Superior temporal gyrus (tissue), 1 donor: ENCODE data around the gene CSTF3.
"Not testable (repeated sequence)": the region's sequence is repeated elsewhere in the genome, so short reads cannot be mapped to it uniquely, and the experiment has no call there.

ENCODE experiments used
- DNase-seq: peaks from one replicate; pipeline ENCODE4 v3.0.0-alpha.2; 2016; ENCODE audit errors: extremely low spot score

The CSTF3 gene

DNA sequence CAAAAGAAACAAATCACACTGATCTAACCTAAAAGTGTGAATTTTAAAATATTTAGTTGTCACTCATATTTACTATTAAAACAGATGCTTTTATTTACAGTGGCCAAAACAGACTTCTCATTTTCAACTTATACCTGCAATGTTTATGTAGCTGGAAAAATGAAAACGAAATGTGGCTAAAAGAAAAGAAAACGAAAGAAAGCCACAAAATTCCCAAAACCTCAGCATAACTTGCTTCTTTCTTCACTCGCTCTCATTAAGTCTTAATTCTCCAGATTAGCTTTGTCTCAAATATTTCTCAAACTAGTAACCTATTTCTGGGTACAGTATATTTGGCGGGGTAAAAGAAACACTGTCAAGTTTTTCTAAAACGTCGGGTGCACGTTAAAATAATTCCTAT, 693 bp downstream of the CSTF3 start:
- no peak for DNase-seq

GRCh38 chr11:33160136-33160535, 1.1 kb downstream of the CSTF3 start:
- DNase-seq, result no peak

- DNase-seq, result not testable (repeated sequence)
Observed at GRCh38 chr11:33159378-33159867, 1.9 kb downstream of the CSTF3 start.

- DNase-seq, result no peak
Observed at GRCh38 chr11:33158596-33159275, 2.5 kb downstream of the CSTF3 start.

- no peak for DNase-seq
Observed at GRCh38 chr11:33157103-33158027, 3.9 kb downstream of the CSTF3 start.

- DNase-seq, result no peak
Observed at GRCh38 chr11:33151399-33151798, 9.9 kb downstream of the CSTF3 start.

DNA sequence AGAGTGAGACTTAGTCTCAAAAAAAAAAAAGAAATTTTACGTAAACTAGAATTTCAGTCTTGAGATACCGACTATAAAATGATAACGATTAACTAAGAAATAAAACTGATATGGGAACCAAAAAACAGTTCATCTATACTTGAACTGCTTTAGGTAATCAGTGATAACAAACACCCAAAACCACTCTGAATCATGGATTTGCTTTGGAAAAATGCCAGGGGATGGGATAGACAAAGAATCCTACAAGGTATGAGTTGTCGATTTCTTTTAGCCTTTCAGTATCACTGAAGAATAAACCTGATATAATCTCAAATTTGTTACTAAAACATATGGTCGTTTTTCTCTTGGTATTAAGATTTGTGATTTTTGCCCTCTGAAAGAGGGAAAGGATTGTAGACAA, 13.7 kb downstream of the CSTF3 start:
- DNase-seq, result no peak

DNA sequence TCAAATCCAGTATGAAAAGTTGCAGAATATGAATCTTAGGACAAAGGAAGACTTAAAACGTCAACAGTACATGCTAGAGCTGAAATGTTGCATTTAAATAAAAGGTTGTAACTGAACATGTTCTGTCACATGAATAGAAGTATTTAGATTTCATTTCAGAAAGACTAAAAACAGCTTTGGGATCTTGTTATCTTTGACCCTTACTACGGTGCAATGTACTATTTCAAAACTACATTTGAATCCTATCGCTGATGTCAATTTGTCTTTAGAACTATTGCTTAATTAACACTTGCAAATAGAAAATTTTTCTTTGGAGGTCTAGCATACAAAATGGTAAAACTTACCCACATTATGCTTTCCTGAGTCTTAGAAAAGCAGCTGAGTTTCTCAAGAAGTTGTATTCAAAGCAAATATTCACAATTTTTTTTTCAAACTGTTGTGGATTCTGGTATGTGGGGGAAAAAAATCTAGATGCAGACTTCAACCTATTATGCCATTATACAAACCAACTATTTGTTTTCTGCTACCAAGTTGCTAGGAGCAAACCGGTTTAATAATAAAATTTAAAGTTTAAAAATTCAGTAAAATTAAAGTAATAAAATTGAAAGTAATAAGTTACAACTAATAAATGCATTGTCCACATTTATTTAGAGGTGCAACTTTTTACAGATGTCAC, 25.4 kb downstream of the CSTF3 start:
- DNase-seq, result no peak

DNA sequence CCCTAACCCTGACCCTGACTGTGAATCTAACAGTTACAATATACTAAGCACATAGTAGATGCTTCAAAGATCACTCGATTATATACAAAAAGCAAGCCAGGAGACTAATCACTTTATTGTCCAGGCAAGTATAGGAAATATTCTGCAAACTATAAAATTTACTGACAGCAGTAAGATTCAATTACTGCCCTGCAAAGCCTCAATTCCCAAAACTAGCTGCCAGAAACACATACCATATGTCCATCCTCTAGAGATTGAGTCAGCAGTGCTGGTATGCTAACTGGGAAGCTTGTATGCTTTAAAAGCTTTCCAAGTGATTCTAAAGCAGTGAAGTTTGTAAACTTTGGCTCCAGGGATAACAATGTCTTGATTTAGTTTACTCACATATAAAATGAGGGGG, 26.1 kb downstream of the CSTF3 start:
- DNase-seq, result no peak

- DNase-seq, result no peak
Observed at GRCh38 chr11:33134276-33134675, 27.0 kb downstream of the CSTF3 start.

- no peak for DNase-seq
Observed at GRCh38 chr11:33133761-33134160, 27.5 kb downstream of the CSTF3 start.

- no peak for DNase-seq
Observed at GRCh38 chr11:33132510-33132909, 28.8 kb downstream of the CSTF3 start.

GRCh38 chr11:33128739-33129138, 32.5 kb downstream of the CSTF3 start:
- DNase-seq, result no peak

- DNase-seq, result no peak
Observed at GRCh38 chr11:33125611-33126010, 35.7 kb downstream of the CSTF3 start.

GRCh38 chr11:33125025-33125424, 36.3 kb downstream of the CSTF3 start:
- no peak for DNase-seq

DNA sequence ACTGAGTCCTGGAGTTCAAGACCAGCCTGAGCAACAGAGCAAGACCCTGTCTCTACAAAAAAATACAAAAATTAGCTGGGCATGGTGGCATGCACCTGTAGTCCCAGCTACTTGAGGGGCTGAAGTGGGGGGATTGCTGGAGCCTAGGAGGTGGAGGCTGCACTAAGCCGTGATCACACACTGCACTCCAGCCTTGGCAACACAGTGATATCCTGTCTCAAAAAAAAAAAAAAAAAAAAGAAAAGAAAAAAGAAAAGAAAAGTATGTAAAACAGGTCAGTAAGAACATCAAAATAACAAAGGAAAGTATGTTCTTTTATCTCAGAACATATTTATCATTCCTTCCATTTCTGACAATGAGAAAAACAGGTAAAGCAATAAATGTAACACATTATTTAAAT, 38.6 kb downstream of the CSTF3 start:
- DNase-seq, result not testable (repeated sequence)

- DNase-seq, result no peak
Observed at GRCh38 chr11:33116535-33116934, 44.7 kb downstream of the CSTF3 start.

DNA sequence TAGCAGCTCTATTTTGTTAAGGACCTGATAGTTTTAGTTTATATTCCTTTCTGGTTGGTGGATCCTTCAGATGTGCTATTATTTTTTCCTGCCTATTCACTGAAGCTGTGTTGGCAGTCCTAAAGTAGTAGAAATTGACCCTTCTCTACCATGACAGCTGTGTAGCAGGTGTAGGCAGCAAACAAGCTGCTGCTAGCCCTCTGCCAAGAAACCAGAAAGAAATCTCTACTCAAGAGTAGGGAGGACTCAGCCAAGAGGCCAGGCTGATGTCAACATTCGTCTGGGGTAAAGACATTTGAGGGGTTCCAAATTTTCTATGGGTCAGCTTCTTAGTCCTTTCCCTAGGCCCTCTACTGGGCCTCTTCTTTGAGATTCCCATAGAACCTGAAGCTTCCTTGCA, 51.2 kb downstream of the CSTF3 start:
- DNase-seq, result no peak

DNA sequence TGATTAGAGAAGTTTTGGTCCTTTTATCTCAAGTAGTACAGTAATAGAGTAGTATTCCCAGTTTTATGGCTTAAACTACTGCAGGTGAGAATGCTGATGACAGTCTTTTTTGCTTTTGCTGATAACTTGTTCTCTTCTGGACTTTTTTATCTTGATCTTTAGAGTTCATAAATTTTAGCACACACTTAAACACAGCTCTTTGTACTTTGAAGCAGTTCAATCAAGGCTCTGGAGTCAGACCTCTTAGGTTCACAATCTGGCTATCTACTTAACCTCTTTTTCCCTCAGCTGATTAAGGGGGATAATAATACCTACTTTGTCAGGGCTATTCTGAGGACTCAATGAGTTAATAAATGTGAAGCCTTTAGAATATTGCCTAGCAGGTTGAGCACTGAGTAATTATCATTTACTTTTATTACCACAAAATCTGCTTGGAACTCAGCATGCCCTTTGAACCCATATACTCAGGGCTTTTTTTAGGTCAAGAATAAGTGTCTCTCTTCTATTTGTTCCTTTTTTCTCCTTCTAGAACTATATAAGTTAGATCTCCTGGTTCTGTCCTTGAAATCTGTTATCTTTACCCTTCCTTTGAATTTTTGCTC, 51.9 kb downstream of the CSTF3 start:
- DNase-seq, result no peak

DNA sequence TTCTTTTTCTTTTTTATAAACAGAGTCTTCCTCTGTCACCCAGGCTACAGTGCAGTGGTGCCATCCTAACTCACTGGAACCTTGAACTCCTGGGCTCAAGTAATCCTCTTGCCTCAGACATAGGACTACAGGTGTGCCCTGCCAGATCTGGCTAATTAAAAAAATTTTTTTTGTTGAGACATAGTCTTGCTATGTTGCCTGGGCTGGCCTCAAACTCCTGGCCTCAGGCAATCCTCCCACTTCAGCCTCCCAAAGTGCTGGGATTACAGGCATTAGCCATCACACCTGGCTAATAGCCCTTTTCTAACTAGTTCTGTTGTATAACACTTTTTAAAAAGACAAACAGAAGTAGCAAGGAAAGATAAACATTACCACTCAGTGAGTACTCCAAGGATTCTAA, 57.4 kb downstream of the CSTF3 start:
- no peak for DNase-seq

GRCh38 chr11:33094157-33094556, 67.1 kb downstream of the CSTF3 start:
- DNase-seq, result no peak

- no peak for DNase-seq
Observed at GRCh38 chr11:33089776-33090175, 71.5 kb downstream of the CSTF3 start.
